GM18873 (cell line): ENCODE results near the gene UXS1.

Experiments used
- ATAC-seq: cut with Tn5 transposase; IDR thresholded peaks from one replicate; pipeline ENCODE4 v1.9.1; 2021; ENCODE audit warnings: mild to moderate bottlenecking, moderate library complexity, moderate number of reproducible peaks; ENCODE audit not compliant: unreplicated experiment, low FRiP score

Gene UXS1

GRCh38 chr2:106114166-106114565, 79.9 kb downstream of the UXS1 start:
- no peak for ATAC-seq

- no peak for ATAC-seq
Measured at GRCh38 chr2:106113361-106113966, 80.6 kb downstream of the UXS1 start.

- no peak for ATAC-seq
Measured at GRCh38 chr2:106111882-106112571, 82.1 kb downstream of the UXS1 start.

GRCh38 chr2:106109675-106110424, 84.3 kb downstream of the UXS1 start:
- no peak for ATAC-seq

GRCh38 chr2:106108791-106109190, 85.3 kb downstream of the UXS1 start:
- no peak for ATAC-seq

- no peak for ATAC-seq
Measured at GRCh38 chr2:106108351-106108750, 85.8 kb downstream of the UXS1 start.

- peak; percentile 75 for ATAC-seq
Measured at GRCh38 chr2:106107509-106108131, 86.5 kb downstream of the UXS1 start.

GRCh38 chr2:106106622-106107508, 87.2 kb downstream of the UXS1 start:
- no peak for ATAC-seq

- no peak for ATAC-seq
Measured at GRCh38 chr2:106105151-106105922, 88.8 kb downstream of the UXS1 start.

GRCh38 chr2:106104332-106105062, 89.6 kb downstream of the UXS1 start:
- ATAC-seq = peak; percentile 35

- ATAC-seq = no peak
Measured at GRCh38 chr2:106099691-106100090, 94.4 kb downstream of the UXS1 start.

- ATAC-seq = no peak
Measured at GRCh38 chr2:106098664-106099063, 95.4 kb downstream of the UXS1 start.

- no peak for ATAC-seq
Measured at GRCh38 chr2:106098081-106098480, 96.0 kb downstream of the UXS1 start.

- no peak for ATAC-seq
Measured at GRCh38 chr2:106097038-106098000, 96.8 kb downstream of the UXS1 start.

- ATAC-seq = no peak
Measured at GRCh38 chr2:106096299-106097037, 97.6 kb downstream of the UXS1 start.

- no peak for ATAC-seq
Measured at GRCh38 chr2:106095478-106096298, 98.4 kb downstream of the UXS1 start.
